Glomerular visceral epithelial cell (primary cell): ENCODE measurements around the gene RNF112.
A peak's percentile ranks its signal among the peaks of the same experiment; 100 is the strongest.

Source experiments
- DNase-seq: peaks from one replicate; pipeline ENCODE4 v3.0.0-alpha.2; 2016; ENCODE audit errors: extremely low spot score

Gene RNF112

DNA sequence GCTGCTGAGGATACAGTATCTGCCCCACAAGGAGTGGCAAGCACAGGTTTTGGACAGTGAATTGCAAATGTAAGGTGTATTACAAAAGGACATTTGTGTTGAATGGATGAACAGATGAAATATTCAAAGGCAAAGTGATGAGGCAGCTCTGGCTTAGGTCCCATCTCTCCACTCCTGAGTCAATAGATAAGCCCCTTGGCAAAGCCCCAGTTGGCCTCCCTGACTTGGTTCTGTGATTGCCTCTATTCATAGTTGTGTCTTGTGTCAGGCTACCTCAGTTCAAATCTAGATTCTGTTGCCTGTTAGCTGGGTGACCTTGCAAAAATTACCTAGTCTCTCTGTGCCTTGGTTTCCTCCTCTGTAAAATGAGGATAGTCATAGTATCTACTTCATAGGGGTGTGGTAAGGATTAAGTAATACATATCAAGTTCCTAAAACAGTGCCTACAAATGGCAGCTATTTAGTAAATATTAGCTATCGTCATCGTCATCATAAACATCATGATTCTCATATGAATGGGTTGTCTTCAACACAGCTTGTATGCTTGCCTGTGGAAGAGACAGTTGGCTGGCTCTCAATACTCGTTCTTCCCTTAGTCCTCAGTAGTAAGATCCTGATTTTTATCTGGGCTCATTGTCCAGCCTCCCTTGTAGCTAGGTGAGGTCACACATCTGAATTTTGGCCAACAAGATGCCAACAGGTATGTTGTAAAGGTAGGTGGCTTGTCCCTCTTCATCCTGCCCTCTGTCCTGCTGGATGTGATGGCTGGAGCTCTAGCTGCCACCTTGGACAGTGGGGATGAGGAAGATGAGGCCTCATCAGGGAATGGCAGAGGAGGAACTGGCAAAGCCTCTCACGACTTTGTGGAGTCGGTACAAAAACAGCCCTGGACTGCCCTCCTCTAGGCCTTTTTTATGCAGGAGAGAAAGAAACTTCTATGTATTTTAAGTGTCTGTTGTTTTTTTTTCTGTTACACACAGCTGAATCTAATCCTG, 21.9 kb upstream of the RNF112 start:
- DNase-seq, result no peak

DNA sequence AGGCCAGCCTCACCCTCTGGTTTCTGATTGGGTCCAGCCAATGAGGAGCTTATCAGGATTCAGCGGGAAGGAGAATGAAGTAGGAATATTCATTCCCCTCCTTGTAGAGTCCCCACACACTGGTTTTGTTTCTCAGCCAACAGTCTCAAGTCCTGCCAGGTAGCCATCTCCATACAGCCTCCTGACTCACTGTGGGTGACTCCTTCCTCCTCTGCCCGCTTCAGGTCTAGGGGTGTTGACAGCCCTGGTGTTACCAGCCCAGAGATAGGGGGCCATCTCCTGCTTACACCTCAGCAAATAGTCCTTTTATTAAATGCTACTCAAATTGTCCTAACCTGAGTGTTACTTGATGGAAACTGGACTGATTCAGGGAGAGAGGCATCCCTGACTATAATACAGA, 20.1 kb upstream of the RNF112 start:
- DNase-seq, result no peak

DNA sequence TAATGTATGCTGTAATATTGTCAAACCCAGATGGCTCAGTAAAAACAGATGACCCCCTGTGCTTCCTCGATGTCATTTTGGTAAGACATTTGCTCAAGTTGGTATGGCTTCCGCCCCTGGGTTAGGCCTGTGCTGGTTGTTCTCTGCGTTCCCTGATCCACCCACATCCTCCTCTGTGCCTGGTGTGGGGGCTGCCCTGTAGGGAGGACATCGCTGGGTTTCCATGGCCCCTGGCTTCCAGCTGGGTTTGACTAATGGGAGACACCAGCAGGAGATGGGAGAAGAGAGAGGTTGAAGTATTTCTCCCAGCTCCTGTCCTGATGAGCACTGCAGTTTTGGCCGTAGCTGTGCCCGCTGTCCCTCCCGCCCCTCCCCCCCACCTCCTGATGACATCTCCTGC, 19.6 kb upstream of the RNF112 start:
- no peak for DNase-seq

DNA sequence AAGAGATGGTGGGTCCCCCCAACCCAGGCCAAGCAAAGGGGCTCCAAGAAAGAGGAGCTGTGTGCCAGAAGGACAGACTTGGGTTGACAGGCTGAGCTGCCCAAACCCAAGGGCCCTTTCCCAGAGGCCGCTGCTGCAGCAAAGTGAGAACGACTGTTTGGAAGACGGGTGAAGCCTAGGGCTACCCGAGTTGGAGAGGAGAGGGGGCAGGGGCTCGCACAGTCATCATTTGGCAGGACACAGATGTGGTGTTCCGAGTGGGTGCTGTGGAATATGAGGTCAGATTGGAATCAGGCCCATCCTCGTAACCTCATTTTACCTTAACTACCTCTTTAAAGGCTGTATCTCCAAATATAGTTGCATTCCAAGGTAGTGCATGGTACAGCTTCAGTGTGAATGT, 18.7 kb upstream of the RNF112 start:
- DNase-seq, result no peak

DNA sequence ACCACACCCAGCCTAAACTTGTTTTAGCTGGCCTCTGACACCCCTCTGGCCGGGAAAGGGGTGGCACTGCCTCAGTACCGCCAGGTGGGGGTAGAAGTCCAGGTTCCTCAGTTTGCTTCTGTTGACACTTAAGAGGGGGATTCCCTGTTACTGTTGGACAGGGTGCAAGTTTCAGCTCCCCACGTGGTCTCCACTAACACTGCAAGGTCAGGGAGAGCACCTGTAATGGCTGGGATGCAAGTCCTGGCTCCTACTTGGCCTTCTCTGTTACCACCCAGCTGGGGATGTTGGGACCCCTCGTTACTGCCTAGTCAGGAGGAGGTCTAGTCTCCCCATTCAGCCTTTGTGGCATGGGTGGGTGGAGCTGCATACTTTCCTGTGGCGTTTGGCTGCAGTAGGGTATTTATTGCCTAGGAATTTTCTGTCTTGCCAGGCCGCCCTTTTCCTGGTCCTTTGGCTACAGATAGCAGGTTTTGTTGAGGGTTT, 13.4 kb upstream of the RNF112 start:
- DNase-seq, result no peak

DNA sequence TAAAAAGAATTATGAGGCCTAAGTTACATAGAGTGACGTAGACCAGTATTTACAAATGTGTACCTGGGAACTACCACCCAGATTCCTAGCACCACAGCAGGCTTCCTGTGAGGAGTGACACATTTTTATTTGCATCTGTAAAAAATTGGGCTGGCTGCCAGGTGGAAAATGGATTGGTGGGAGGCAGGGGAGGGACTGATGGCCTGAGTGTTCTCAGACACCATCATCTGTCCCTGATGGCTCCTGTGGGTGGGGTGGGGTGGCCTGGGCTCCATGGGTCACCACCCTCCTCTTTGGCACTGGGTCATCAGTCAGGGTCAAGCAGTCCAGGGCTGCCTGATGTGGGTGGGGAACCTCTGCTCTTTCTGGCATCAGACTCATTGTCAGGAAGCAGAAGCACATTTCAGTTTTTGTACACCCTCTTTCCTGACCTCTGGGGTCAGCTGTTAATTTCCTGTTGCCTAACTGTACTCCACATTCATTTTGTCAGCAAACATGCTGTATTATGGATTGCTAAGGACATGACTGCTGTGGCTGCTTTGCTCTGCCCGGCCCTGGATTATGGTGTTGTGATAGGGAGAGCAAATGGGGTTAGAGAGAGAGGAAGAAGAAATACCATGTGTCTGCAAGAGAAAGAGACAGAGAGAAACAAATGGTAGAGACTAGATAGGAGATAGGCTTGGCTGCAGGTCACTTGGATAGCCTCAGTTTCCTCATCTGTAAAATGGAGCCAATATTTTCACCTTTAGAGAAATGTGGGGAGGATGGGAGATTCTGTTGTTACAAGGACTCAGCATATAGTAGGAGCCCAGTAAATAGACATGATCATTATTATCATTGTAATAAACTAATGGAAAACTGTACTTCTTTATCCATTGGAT, 12.5 kb upstream of the RNF112 start:
- DNase-seq, result peak; percentile 7

DNA sequence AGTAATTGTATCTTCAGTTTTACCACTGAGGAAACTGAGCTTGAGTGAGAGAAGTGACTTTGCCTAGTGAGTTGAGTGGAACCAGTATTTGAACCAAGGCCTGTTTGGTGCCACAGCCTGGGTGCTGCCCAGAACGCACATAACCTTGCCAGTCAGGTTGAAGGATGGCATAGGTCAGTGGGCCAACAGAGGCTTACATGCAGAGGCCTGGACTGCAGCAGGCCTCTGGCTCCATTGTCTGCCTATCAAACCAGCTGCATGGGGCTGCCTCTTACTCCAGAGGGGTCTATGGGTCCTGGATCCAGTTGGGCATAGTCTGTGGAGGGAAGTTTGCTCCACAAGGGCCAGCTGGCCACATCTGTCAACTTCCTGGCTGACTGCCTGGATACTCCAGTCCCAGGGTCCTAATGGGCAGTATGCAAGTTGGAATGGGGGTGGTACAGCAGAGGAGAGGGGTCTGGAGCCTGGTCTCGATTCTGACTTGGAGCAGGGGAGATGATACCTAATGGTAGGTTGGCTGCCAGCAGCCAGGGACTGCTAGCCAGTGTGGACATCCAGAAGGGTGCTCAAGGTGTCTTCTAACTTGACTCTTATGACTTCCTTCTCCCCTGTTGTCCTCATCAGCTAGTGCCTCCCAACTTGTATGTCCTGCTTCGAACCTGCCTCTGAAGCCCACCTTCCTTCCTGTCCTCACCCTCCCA, 11.1 kb upstream of the RNF112 start:
- DNase-seq, result no peak

DNA sequence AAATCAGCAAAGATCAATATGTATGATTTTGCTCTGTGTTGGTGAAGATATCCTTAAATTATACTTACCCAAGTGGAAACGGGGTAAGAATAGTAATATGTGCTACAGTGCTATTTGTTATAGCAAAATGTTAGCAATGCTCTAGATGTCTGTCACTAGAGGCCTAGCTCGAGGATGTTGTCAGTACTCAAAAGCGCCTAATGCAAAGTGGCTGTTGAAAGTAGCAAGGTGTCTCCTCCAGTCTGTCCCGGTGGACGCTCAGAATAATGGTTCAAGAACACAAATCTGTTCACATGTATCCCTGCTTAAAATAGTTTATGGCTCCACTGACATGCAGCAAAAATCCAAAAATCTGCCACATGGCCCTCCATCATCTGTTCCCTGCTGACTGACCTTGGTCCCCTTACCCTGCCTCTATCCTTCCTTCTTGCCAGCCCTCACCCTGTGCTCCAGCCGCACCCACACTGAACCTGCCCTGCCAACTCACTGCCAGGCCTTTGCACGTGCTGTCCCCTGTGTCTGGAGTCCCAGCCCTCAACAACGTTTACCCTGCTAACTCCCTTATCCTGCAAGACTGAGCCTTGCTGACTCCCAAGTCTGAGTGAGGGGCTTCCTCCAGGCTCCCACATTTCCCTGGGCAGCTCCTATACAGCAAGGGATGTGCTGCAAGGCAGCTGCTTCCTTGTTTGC, 9.6 kb upstream of the RNF112 start:
- no peak for DNase-seq

DNA sequence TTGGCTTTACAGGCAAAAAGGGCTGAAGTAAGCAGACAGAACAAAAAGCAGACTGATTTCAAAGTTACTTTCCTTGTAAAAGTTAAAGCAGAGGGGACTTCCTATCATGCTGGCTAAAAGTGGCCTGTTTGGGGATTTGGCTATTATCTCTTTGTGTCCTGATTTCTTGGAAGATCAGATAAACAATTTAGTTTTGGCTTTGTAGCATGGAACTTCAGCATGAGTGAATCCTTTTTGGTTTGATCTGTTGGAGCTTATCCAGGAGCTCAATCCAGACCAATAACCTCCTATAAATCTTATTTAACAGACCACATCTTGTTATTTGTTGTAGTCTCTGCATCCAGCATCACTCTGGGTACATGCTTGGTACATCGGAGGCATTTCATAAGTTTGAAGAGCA, 8.9 kb upstream of the RNF112 start:
- no peak for DNase-seq

DNA sequence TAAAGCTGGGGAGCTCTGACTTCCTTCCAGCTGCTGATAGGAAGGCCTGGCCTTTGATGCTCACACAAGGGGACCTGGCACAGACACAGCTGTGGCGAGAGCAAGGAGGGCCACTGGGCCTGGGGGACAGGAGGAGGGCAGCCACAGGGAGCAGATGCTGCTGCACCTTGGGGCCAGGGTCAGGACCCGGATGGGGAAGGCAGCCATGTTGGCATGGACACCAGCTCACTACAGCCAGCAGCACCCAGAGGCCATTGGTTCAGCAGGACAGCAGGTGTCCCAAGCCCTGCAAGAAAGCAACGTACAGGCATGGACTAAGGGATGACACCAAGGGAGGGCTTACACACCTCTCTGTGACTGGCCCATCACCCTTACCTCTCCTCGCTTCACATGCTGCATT, 8.0 kb upstream of the RNF112 start:
- DNase-seq, result no peak

DNA sequence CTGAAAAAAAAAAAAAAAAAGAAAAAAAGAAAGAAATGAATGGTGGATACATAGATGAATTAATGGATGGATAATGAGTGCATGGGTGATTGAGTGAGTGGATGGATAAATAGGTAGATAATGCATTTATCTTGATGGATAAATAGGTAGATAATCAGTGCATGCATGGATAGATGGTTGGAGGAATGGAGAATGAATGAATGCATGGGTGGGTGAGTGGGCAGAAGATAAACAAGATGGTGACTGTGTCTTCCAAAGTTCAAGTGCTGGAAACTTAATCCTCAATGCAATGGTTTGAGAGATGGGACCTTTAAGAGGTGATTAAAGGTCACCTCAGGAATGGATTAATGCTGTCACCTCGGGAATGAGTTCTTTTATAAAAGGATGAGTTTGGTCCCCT, 6.8 kb upstream of the RNF112 start:
- DNase-seq, result no peak

DNA sequence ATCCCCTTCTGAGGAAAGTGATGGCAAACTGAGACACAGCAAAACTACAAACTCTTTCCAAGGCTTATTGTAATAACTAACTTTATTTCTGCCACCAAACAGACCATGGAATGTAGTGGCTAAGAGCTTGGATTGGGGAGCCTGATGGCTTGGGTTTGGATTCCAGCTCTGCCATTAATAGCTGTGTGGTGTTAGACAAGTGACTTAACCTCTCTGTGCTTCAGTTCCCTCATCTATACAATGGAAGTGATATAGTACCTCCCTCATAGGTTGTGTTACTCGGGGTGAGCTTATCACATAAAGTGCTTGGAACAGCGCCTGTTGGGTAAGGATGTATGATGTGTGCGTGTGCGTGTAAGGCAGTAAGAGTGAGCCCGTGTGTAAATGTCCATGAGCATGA, 5.9 kb upstream of the RNF112 start:
- DNase-seq, result no peak

DNA sequence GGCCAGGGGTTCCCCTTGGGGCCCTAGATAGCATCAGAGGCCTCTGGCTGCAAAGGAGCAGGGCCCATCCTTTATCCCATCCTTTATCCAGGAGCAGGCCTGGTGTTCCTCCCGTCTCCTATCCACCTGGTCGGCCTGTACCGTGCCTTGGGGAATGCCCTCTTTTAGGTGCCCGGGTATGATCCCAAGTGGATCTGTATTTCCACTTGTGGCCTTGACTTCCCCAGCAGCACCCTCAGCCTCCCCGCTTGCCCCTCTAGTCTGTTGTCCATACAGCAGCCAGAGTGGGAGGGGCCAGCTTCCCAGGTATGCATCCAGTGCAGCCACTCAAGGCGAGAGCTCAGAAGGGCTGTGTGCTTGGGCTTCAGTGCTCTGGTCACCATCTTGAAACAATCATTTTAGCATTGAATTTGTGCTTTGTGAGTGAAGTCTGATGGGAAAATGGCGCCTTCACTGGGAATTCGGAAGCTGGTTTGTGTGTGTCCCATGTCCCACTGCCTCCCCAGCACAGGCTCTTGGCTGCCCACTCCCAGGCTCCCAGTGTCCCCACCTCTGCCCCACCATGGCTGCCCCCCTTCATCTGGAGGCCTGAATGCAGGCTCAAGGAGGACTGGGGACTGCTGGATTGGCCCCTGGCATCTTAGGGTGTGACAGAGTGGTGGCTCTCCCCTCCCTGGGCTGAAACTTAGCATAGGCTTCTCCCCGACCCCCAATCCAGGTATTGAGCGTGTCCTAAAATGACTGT, 3.3 kb upstream of the RNF112 start:
- no peak for DNase-seq

DNA sequence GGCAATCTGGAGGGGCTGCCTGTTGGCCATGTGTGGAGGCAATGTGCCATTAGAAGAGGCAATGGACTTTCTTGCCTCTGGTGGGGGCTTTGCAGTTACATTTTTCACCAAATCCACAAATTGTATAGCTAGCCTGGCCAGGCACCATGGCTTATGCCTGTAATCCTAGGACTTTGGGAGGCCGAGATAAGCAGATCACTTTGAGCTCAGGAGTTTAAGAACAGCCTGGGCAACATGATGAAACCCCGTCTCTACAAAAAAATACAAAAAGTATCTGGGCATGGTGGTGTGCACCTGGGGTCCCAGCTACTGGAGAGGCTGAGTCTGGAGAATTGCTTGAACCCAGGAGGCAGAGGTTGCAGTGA, 2.7 kb upstream of the RNF112 start:
- DNase-seq, result no peak

DNA sequence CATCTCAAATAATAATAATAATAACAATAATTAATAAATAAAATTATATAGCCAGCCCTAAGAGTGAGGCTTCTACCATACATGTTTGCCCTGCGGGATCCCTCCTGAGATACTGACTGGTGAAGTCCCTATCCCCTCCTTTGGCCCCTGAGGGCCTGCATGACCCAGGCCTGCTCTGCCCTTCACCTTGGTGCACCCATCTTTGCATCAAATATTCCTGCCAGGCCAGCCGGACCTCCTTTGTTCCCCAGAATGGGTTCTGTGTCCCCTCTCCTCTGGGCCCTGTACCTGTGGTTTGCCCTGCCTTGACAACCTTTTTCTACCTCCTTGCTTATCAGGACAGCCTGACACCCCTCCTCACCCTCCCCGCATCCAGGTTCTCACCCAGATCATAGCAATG, 2.0 kb upstream of the RNF112 start:
- DNase-seq, result no peak

DNA sequence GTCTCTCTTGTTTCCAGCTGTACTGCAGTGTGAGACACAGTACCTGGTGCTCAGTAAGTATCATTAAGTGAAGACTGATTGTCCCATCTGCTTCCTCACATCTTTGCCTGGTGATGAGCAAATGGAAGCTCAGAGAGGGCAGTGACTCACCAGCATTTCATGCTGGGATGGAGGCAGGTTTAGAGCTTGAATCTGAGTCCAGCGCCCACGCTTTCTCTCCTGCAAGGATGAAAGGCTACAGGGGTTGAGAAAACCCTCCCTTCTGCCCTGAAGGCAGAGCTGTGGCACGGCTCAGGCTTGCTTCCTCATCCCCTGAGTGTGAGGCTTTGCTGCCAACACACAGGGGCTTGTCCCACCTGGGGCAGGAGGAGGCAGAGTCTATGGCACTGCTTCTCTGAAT, 1.5 kb upstream of the RNF112 start:
- peak; percentile 39 for DNase-seq

DNA sequence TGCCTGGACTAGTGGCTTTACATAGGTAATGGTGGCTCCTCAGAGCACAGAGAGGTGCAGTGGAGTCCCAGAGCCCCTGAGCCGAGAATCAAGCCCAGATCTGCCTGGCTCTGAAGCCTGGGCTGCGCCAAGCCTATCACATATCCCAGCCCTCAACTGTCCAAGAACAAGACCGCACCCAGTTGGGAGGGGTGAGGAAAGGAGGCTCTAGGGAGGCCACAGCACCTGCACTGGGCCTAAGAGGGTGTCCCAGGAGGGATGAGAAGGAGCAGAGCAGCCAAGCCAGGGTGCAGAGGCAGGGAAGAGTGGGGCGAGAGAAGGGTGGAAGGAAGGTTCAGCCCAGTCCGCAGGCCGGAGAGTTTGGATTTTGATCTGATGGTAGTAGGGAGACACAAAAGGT, 941 bp upstream of the RNF112 start:
- DNase-seq, result no peak

DNA sequence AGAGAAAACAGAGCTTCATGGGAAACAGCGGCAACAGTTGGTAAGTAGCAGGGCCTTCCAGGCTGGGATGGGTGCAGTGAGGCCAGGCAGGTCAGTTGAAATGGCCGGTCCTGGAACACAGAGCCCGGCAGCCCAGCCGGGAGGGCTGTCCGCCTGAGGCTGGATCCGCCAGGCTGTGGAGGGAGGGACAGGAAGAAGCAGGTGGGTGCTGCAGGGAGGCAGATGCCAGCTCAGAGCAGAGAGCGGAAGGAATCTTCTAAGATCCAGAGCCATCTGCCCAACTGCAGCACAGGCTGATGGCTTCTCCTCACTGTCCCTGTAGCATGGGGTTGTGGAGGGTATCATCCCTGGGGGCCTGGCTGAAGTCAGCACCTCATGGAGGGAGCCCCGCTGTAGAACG, 599 bp downstream of the RNF112 start:
- DNase-seq, result no peak

DNA sequence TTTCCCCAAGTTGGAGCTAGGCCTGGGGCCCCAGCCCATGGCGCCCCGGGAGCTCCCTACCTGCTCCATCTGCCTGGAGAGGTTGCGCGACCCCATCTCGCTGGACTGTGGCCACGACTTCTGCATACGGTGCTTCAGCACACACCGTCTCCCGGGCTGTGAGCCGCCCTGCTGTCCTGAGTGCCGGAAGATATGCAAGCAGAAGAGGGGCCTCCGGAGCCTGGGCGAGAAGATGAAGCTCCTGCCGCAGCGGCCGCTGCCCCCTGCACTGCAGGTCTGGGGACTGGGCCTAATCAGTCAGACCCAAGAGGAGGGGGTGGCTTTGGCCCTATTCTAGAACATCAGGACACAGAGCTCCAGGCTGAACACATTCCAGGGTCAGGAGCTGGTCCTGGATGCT, 1.5 kb downstream of the RNF112 start:
- DNase-seq, result no peak

DNA sequence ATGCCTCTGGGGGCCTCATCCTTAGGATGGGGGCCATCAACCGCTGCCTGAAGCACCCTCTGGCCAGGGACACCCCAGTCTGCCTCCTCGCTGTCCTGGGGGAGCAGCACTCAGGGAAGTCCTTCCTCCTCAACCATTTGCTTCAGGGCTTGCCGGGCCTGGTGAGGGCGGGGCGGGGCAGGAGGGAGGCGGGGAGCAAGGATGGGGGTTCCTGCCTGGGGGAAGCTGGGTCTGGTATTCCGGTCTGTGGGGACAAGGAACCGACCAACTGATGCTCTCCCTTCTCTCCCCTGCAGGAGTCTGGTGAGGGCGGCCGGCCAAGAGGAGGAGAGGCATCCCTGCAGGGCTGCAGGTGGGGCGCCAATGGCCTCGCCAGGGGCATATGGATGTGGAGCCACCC, 2.0 kb downstream of the RNF112 start:
- DNase-seq, result no peak

DNA sequence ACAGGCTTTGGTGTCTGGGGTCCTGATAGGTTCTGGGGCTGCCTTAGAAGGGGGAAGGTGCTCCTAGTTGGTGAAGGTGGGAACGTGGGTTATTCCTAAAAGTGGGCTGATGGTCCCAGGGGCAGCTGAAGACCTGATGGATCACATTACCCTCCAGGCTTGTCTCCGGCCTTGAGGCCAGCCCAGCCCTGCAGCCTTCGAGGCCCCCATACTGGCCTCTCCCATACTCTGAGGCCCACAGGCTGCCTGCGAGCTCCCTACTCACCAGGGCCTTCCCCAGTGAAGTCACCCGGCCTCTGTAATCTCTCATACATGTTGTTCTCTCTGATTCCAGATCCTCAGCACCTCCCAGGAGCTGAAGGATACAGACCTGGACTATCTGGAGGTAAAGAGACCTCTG, 2.7 kb downstream of the RNF112 start:
- no peak for DNase-seq
